ENCODE results near the gene OPRM1. TPM values are rescaled to one million over a fixed set of nuclear protein-coding genes. Genes with fewer than 3 reads are reported as not detected.
"Not testable (repeated sequence)": the region's sequence is repeated elsewhere in the genome, so short reads cannot be mapped to it uniquely, and the experiment has no call there.

The OPRM1 gene
- total RNA-seq, 1 donor from 2014 or later, result not detected

- intact Hi-C loops (cut with DNase I); DNase-seq (ENCODE audit: low spot score): not testable (repeated sequence)
Measured at GRCh38 chr6:154078596-154078995, 39.6 kb downstream of the OPRM1 start.

- intact Hi-C loops (cut with DNase I), result no loop called here
- no peak for DNase-seq (ENCODE audit: low spot score)
Measured at GRCh38 chr6:154080461-154081189, 41.6 kb downstream of the OPRM1 start.

- intact Hi-C loops (cut with DNase I), result no loop called here
- no peak for DNase-seq (ENCODE audit: low spot score)
Measured at GRCh38 chr6:154086510-154086909, 47.5 kb downstream of the OPRM1 start.

GRCh38 chr6:154092326-154092962, 53.4 kb downstream of the OPRM1 start:
- DNase-seq (ENCODE audit: low spot score), result no peak
- intact Hi-C loops (cut with DNase I), result no loop called here

- DNase-seq (ENCODE audit: low spot score), result no peak
Measured at GRCh38 chr6:154093231-154094044, 54.4 kb downstream of the OPRM1 start.

GRCh38 chr6:154095571-154095970, 56.5 kb downstream of the OPRM1 start:
- no peak for DNase-seq (ENCODE audit: low spot score)
- intact Hi-C loops (cut with DNase I), result no loop called here

More at GRCh38 chr6:154093231-154094044, 54.4 kb downstream of the OPRM1 start:
- intact Hi-C loops (cut with DNase I), result no loop called here

- no peak for DNase-seq (ENCODE audit: low spot score)
- intact Hi-C loops (cut with DNase I), result no loop called here
Measured at GRCh38 chr6:154096316-154096715, 57.3 kb downstream of the OPRM1 start.

- intact Hi-C loops (cut with DNase I), result no loop called here
- no peak for DNase-seq (ENCODE audit: low spot score)
Measured at GRCh38 chr6:154096834-154097233, 57.8 kb downstream of the OPRM1 start.

- intact Hi-C loops (cut with DNase I), result no loop called here
- no peak for DNase-seq (ENCODE audit: low spot score)
Measured at GRCh38 chr6:154099211-154099610, 60.2 kb downstream of the OPRM1 start.

GRCh38 chr6:154106251-154106650, 67.2 kb downstream of the OPRM1 start:
- intact Hi-C loops (cut with DNase I), result no loop called here
- no peak for DNase-seq (ENCODE audit: low spot score)

- intact Hi-C loops (cut with DNase I), result no loop called here
- DNase-seq (ENCODE audit: low spot score), result no peak
Measured at GRCh38 chr6:154111025-154111424, 72.0 kb downstream of the OPRM1 start.

GRCh38 chr6:154112181-154112809, 73.3 kb downstream of the OPRM1 start:
- intact Hi-C loops (cut with DNase I), result no loop called here
- DNase-seq (ENCODE audit: low spot score), result no peak

- no peak for DNase-seq (ENCODE audit: low spot score)
- intact Hi-C loops (cut with DNase I), result no loop called here
Measured at GRCh38 chr6:154113392-154113791, 74.4 kb downstream of the OPRM1 start.

GRCh38 chr6:154117485-154117884, 78.4 kb downstream of the OPRM1 start:
- intact Hi-C loops (cut with DNase I), result no loop called here
- DNase-seq (ENCODE audit: low spot score), result no peak

- no peak for DNase-seq (ENCODE audit: low spot score)
- intact Hi-C loops (cut with DNase I), result no loop called here
Measured at GRCh38 chr6:154122195-154122925, 83.3 kb downstream of the OPRM1 start.

GRCh38 chr6:154123155-154123956, 84.3 kb downstream of the OPRM1 start:
- intact Hi-C loops (cut with DNase I), result no loop called here

GRCh38 chr6:154125421-154125820, 86.4 kb downstream of the OPRM1 start:
- intact Hi-C loops (cut with DNase I), result no loop called here
- no peak for DNase-seq (ENCODE audit: low spot score)

More at GRCh38 chr6:154123155-154123956, 84.3 kb downstream of the OPRM1 start:
- DNase-seq (ENCODE audit: low spot score), result no peak

GRCh38 chr6:154127657-154128056, 88.6 kb downstream of the OPRM1 start:
- intact Hi-C loops (cut with DNase I), result no loop called here
- no peak for DNase-seq (ENCODE audit: low spot score)
